GM19455 (cell line): ENCODE measurements around the gene LY86.

Source experiments
- ATAC-seq: cut with Tn5 transposase; IDR thresholded peaks from one replicate; pipeline ENCODE4 v1.9.1; 2021; ENCODE audit not compliant: unreplicated experiment

Gene LY86

DNA sequence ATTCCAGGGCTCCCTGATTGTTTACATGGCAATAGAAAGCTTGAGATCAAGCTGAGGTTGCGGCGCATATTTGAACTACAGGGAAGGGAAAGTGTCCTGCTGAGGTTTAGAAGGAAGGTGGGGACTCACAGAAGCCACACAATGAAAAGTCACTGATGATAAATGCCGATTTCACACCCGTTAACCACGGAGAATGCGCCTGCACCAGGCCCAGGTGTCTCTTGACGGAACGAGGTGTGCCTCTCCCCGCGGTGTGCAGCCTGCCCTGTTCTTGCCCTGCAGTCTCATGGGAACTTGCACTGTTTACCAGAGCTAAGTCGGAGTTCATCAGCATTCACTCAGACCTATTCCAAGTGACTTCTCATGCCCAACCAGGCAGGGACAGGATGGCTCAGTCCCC, 90.3 kb downstream of the LY86 start:
- no peak for ATAC-seq

GRCh38 chr6:6679633-6680032, 91.1 kb downstream of the LY86 start:
- no peak for ATAC-seq

DNA sequence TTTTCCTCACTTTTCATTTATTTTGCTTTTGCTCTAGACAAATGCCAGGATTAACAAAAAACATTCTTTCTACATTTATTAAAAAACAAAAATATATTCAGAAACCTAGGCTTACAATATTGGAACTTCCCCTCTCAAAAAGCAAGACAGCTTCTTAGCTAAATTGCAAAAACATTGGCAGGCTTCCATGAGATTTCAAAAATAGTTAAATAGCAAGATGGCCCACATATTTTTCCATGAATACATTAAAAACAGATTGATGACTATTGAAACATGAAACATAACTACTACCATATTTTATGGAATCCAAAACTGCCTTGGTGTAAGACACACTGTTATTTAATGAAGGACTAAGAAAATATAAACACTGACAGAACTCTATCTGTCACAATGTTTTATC, 92.0 kb downstream of the LY86 start:
- no peak for ATAC-seq

DNA sequence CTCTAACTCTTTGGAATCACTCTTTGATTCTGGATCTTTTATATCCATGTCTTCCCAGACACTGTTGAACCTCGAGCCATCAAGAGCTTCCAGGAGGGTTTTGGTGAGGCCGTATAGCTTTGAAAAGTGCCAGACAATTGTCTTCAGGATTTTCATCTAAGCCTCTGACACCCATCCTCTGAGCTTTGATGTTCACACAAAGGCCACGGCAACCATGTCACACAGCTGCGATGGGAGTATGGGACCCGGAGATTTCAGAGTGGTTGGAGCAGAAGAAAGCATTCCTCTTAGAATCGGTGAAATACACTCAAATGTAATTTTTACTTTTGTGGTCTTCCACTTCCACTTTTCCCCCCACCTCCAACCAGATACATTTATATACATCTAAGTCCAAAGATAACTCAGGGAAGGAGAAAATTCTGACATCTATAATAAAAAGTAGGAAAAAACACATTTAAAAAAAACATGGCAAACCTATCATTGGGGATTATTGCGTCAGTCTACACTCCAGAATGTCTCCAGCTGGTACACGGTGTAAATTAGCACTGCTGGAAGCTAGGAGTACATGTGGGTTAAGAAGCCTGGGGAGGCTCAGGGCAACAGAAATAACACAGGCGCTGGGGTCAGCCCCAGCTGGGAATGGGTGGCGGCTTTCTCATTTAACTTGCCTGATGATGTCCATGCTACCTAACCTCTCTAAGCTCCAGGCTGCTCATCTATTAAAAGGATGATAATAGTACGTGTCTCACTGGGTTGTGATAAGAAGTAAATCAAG, 92.7 kb downstream of the LY86 start:
- ATAC-seq: no peak

DNA sequence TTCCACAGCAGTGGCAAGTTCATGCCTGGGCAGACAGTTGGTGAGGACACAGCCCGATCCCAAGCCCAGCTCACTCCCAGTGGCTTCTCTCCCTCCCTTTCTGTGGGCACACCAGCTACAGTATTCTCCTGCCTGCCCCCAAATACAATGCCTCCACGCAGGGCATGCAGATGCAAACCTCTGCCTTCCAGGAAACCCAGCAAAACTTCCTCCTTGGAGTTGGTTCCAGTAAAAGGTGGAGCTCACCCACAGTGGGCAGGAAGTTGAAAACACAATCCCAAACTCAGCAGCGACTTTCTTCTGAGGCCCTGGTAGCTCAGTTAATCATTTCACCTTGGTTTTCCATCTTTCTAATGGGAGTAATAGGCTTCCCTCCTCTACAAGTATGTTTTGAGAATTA, 93.7 kb downstream of the LY86 start:
- ATAC-seq: no peak

- ATAC-seq: peak; percentile 79
Observed at GRCh38 chr6:6683969-6684833, 95.7 kb downstream of the LY86 start.

GRCh38 chr6:6685249-6686040, 96.9 kb downstream of the LY86 start:
- no peak for ATAC-seq

DNA sequence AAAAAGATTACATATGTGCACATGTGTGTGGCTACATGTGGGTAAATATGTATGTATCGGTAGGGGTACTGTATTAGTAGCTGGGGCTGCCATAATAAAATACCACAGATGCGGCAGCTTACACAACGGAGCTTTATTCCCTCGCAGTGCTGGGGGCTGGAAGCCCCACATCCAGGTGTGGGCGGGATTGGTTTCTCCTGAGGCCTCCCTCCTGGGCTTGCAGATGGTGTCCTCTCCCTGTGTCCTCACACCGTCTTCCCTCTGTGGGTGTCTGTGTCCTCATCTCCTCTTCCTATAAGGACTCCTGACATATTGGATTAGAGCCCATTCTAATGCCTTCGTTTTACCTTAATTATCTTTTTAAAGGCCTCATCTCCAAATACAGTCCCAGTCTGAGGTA, 97.7 kb downstream of the LY86 start:
- no peak for ATAC-seq

DNA sequence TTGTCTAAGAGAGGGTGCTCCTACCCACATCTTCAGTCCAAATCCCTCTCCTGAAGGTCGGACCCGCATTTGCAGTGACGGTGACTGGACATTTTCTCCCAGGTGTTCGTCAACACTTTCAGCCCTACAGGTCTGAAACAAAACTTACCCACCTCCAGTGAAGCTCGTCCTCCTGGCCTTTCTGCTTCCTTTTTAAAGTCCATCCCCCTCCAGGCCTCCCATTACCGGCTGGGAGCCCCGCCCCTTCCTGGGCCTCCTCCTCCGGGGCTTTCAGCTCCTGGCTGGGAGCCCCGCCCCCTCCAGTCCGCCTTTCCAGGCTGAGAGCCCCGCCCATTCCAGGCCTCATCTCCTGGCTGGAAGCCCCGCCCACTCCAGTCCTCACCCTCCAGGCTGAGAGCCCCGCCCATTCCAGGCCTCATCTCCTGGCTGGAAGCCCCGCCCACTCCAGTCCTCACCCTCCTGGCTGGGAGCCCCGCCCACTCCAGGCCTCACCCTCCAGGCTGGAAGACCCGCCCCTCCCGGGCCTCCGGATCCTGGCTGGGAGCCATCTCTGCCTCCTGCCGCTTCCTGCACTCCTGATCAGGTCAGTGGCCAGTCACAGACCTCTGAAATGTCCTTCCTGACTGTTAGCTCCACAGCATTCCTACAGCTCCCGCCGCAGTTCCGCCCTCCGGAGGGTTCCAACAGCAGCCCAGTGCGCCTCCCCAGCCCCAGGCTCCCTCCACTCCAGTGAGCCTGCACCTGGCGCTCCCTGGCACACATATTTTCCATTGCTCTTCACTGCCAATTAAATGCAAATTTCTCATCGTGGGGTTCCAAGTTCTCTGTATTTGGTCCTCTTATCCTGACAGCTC, 98.5 kb downstream of the LY86 start:
- ATAC-seq: no peak

DNA sequence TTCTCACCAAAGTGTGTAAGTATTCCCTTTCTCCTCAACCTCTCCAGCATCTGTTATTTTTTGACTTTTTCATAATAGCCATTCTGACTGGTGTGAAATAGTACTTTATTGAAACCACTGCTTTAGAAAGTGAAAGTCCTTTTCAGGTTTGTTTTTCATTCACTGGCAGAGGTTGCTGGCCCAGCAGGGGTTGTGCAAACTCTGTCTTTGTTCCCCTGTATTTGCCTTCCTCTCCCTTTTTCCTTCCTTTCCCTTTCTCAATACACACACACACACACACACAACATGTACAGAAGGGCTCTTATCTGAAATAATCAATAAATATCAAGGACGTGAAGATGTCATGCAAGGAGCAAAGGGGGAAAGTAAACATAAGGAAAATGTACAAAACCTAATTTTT, 99.8 kb downstream of the LY86 start:
- ATAC-seq: no peak

DNA sequence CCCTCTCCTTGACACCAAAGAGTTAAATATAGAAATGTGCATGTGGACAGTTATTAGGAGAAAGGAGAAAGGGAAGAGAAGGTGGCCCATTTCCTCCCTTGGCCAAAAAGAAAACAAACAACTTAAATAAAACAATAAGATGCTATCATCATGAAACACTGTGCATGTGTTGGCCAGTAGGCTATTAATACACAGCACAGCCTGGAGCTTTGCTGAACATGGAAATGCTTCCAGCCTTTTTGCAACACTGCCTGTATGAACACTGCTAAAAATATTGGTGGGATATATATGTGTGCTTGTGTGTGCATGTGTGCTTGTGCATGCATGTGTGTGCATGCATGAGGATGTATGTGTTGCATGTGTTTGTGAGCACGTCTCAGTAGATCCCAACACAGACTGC, 100.4 kb downstream of the LY86 start:
- no peak for ATAC-seq

GRCh38 chr6:6689400-6690143, 101.1 kb downstream of the LY86 start:
- ATAC-seq: no peak

GRCh38 chr6:6690144-6690483, 101.6 kb downstream of the LY86 start:
- ATAC-seq: no peak

DNA sequence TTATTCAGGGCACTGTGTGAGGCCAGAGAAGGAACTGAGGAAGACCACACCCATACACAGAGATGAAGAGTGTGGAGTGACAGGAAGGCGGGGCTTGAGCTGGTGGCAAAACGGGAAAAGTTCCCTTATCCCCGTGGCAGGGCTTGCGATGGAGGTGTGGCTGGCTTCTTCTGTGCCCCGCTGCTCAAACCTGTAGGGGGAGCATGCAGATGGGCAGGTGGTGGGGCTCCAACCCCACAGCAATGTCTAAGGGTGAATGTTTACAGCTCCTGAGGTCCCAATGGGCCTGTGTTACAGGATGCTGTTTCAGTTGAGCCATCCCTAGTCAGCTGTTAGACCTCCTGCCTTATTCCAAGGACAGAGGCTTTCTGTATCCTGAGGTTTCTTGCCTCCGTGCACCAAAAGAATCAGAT, 105.9 kb downstream of the LY86 start:
- ATAC-seq: no peak

DNA sequence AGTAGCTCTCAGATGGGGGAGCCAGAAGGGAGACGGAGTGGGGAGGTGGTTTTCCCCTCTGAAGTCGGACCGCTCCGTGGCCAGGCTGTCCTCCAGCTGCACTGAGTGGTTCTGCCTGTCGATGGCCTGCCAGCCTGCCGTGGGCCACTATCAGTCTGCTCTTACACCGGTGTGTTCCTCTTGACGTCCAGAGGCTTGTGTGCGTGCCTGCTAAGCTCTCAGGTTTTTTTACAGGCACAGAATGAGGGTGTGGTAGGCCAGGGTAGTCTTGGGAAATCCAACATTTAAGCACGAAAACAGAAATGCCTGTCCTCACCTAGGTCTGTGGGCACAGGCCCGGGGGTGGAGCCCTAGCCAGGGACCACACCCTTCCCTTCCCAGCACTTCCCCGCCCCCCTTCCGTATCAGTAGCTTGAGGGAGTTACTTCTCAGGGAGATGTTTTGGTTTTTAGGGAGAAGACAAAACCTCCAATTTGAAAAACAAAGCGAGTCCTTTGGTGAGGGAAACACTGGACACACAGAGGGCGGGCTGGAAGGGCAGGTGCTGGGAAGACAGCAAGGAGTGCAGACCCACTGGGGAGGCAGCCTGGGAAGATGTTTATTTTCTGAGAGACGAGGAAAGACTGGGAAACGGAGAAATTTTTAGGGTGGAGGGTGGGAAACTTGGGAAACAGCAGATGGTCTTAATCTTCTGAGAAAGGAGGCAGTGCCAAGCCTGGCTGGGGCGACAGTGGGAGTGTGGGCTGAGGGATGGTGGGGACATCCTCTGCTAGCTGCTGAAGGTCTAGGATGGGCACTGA, 106.5 kb downstream of the LY86 start:
- ATAC-seq: no peak

- ATAC-seq: no peak
Observed at GRCh38 chr6:6695625-6696276, 107.2 kb downstream of the LY86 start.

GRCh38 chr6:6696867-6697531, 108.5 kb downstream of the LY86 start:
- no peak for ATAC-seq

DNA sequence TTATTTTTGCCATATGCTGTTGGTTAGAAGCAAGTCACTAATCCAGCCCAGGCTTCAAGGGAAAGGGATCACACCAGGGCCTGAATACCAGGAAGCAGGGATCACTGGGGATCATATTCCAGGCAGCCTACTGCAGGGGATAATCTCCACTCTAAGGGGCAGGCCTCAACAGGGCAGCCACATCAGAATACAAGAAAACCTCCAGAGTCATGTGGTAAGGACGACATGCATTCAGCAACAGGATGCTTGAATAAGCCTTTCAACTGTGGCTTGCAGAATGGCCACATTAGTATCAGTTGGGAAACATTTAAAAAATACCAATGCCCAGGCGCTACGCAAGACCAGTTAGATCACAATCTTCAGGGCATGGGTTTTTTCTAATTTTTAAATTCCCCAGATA, 109.1 kb downstream of the LY86 start:
- no peak for ATAC-seq
